ENCODE results near the gene LTN1. TPM values are rescaled to one million over a fixed set of nuclear protein-coding genes. Genes with fewer than 3 reads are reported as not detected.

Gene LTN1
- total and polyA plus RNA-seq, 2 donors (not counting 1 experiment from before 2014, with no cell fraction given): 6.6 to 30.1 TPM

GRCh38 chr21:29007135-29007534 lies 14.5 kb upstream of the LTN1 start:
- H3K4me3 ChIP-seq (ENCODE audit: control extremely low read depth in 1 of 5, extremely low read depth in 1 of 5, insufficient read depth in 1 of 5, low read depth in 2 of 5, low read length in 4 of 5): no peak overlapping the region
- H3K4me3 Mint-ChIP-seq: no peak overlapping the region
- ChIA-PET POLR2A (no interaction called here), CTCF (interaction anchor here (1.0 kb wide), 1 partner anchor 26 kb away, joined by 3 read pairs; no protein-coding TSS in a partner anchor)
- H3K79me2 ChIP-seq (ENCODE audit: control insufficient read depth, insufficient read depth, low read length): peaks cover 4% of the 10 kb centered on the region
- peaks cover 4 to 10% of the 10 kb centered on the region in 2 donors for H3K4me1 ChIP-seq (ENCODE audit: control insufficient read depth in 2 of 2, insufficient read depth in 2 of 2, low read length in 2 of 2)
- peaks cover 0 to 7% of the 10 kb centered on the region in 2 experiments for H3K36me3 ChIP-seq (replicated peaks in 1 of 2; ENCODE audit: control extremely low read depth in 1 of 2, control insufficient read depth in 1 of 2, extremely low read depth in 1 of 2, insufficient read depth in 2 of 2, low read length in 1 of 2)
- H3K27me3 Mint-ChIP-seq: no peaks in the 10 kb centered on the region
- no peaks in the 10 kb centered on the region for H3K9me3 ChIP-seq (ENCODE audit: control extremely low read depth in 1 of 3, control insufficient read depth in 2 of 3, insufficient read depth in 1 of 3, low read length in 2 of 3)
- no peaks in the 10 kb centered on the region for H3K9me3 Mint-ChIP-seq (ENCODE audit: insufficient read depth)
- no peak overlapping the region for H3K9ac ChIP-seq (ENCODE audit: low read length)
- H3K4me1 Mint-ChIP-seq: peaks cover 7% of the 10 kb centered on the region
- H3K27ac Mint-ChIP-seq: no peak overlapping the region
- intact Hi-C loops (cut with micrococcal nuclease): no loop called here
- H2AFZ ChIP-seq (ENCODE audit: insufficient read depth, low read depth, low read length, poor library complexity, severe bottlenecking): no peak overlapping the region
- ATAC-seq (ENCODE audit: low read depth): no peak
- no peak overlapping the region for H3K27ac ChIP-seq (ENCODE audit: low read length in 2 of 2)
- DNase-seq: no peak
- no peaks in the 10 kb centered on the region for H4K20me1 ChIP-seq (ENCODE audit: control insufficient read depth, insufficient read depth, low read length, poor library complexity, severe bottlenecking)
- TF ChIP-seq CTCF (IDR thresholded peaks at IDR 0.05): no peak
- TF ChIP-seq EZH2 (IDR thresholded peaks at IDR 0.05; ENCODE audit: borderline replicate concordance, insufficient read depth, low read depth, low read length, poor library complexity, severe bottlenecking): no peak
- no peak overlapping the region for H3K4me2 ChIP-seq (replicated peaks; ENCODE audit: low read depth, low read length, poor library complexity, severe bottlenecking)
- no CpG with 5 or more reads among the region's 3 CpGs for WGBS (ENCODE audit: insufficient coverage)
- no peaks in the 10 kb centered on the region for H3K27me3 ChIP-seq (replicated peaks in 1 of 4; ENCODE audit: control extremely low read depth in 1 of 4, control insufficient read depth in 3 of 4, insufficient read depth in 4 of 4, low read length in 3 of 4)

GRCh38 chr21:29005696-29006095 lies 13.0 kb upstream of the LTN1 start:
- Histone ChIP-seq H3K79me2 (ENCODE audit: control insufficient read depth, insufficient read depth, low read length) (peaks cover 4% of the 10 kb centered on the region), H4K20me1 (ENCODE audit: control insufficient read depth, insufficient read depth, low read length, poor library complexity, severe bottlenecking) (no peaks in the 10 kb centered on the region), H3K4me3 (ENCODE audit: control extremely low read depth in 1 of 5, extremely low read depth in 1 of 5, insufficient read depth in 1 of 5, low read depth in 2 of 5, low read length in 4 of 5) (no peak overlapping the region), H3K36me3 (replicated peaks in 1 of 2; ENCODE audit: control extremely low read depth in 1 of 2, control insufficient read depth in 1 of 2, extremely low read depth in 1 of 2, insufficient read depth in 2 of 2, low read length in 1 of 2) (peaks cover 0 to 7% of the 10 kb centered on the region in 2 experiments), H3K9ac (ENCODE audit: low read length) (no peak overlapping the region), H3K4me2 (replicated peaks; ENCODE audit: low read depth, low read length, poor library complexity, severe bottlenecking) (no peak overlapping the region), H3K4me1 (ENCODE audit: control insufficient read depth in 2 of 2, insufficient read depth in 2 of 2, low read length in 2 of 2) (peaks cover 4 to 12% of the 10 kb centered on the region in 2 donors), H2AFZ (ENCODE audit: insufficient read depth, low read depth, low read length, poor library complexity, severe bottlenecking) (no peak overlapping the region), H3K27ac (ENCODE audit: low read length in 2 of 2) (no peak overlapping the region), H3K9me3 (ENCODE audit: control extremely low read depth in 1 of 3, control insufficient read depth in 2 of 3, insufficient read depth in 1 of 3, low read length in 2 of 3) (no peaks in the 10 kb centered on the region), H3K27me3 (replicated peaks in 1 of 4; ENCODE audit: control extremely low read depth in 1 of 4, control insufficient read depth in 3 of 4, insufficient read depth in 4 of 4, low read length in 3 of 4) (no peaks in the 10 kb centered on the region)
- H3K4me3 Mint-ChIP-seq: no peak overlapping the region
- intact Hi-C loops (cut with micrococcal nuclease): no loop called here
- no peak for DNase-seq
- TF ChIP-seq EZH2 (IDR thresholded peaks at IDR 0.05; ENCODE audit: borderline replicate concordance, insufficient read depth, low read depth, low read length, poor library complexity, severe bottlenecking) (no peak), CTCF (IDR thresholded peaks at IDR 0.05) (no peak)
- H3K4me1 Mint-ChIP-seq: peaks cover 12% of the 10 kb centered on the region
- no peaks in the 10 kb centered on the region for H3K27me3 Mint-ChIP-seq
- 100% methylated on average over 2 of the region's 6 CpGs for WGBS (ENCODE audit: insufficient coverage)
- CTCF ChIA-PET: interaction anchor here (2.6 kb wide), 1 partner anchor 13 kb away, joined by 12 read pairs; the partner anchor contains the start of gene RWDD2B
- no peak for ATAC-seq (ENCODE audit: low read depth)
- H3K9me3 Mint-ChIP-seq (ENCODE audit: insufficient read depth): no peaks in the 10 kb centered on the region
- no peak overlapping the region for H3K27ac Mint-ChIP-seq
- POLR2A ChIA-PET: interaction anchor here (0.8 to 1.2 kb wide), 3 partner anchors 13 to 19 kb away, joined by 3 to 6 read pairs (median 6); partner anchors contain the start of genes RWDD2B and USP16
